Cortex of kidney (tissue), 1 donor: Measurements from ENCODE around the gene SHF.

ENCODE experiments used
- DNase-seq: peaks from one replicate; lab custom pipeline; 2025; lab: John Stamatoyannopoulos, UW

The SHF gene

DNA sequence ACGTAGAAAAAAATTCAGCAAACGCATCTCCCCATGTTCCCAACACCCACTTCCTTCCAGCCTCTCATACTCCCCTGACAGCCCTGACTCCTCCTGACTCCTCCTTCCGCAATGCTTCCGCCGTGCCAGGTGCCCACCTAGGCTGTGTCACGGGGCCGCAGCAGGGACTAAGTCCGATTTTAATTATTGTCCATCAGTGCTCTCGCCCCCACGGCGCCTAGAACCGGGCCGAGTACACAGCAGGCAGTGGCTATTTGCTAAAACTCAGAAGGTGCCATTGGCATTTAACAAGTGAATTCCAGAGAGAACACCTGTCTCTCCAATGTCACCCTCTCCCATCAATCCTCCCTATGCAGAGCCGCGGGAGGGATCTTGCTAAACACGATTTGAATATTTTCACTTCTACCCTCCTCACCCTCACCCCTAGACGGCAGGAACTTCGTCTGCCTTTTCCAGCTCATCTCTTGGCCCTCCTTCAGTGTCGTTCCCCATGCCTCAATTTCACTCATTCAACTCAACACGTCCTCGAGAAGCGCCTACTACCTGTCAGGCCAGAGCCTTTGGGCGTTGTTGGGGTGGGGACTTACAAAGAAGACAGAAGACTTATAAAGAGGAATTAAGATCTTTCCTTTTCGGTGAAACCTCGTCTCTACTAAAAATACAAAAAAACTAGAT lies 11.5 kb upstream of the SHF start:
- no peak for DNase-seq

DNA sequence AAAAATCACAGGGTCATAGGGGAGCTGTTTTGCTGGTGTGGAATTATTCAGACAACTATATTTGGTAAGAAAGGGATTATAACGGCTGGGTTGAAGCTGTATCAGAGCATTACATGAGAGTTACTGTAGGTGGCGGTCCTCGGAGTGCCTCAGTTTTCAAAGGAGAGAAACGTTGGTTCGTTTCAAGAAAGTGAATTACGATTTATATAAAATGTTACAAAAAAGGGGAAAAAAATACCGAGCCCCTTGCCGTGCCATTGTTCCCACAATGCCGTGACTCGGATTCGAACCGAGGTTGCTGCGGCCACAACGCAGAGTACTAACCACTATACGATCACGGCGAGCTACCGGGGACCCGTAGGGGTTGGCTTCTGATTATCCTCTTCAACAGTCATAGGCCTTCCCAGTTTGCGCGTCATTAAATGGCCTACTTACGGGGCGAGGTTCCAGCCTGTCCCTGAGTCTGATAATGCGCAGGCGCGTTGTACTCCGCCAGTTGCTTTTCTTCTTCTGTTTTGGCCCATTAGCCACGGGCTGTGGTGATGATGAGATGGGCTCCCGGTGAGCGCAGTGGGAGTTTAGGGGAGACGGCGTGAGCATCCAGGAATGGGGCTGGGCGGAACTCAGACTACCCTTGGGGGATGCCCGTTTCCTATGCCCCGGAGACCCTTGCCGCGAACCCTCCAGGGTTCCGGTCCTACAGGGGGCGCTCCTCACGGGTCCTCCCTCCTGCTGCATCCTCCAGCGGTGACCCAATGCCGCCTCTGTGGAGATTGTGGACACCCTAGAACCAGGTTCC lies 10.8 kb upstream of the SHF start:
- DNase-seq, result no peak

DNA sequence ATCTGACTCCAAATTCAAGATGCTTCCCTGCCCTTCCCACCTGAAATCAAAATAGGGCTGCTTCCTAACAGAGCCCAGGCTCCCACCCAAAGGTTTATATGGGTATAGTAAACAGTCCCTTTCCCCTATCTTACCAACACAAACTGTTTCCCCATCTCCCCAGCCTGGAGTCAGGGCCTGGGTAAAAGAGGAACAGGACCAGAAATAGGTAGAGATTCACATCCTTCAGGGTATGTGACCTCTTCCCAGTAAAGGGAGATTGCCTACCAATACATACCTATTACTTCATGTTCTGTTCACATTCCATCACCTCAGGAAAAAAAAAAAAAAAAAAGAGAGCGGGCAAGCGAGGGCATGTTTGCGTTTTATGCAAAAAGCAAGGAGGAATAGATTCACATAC lies 9.7 kb upstream of the SHF start:
- no peak for DNase-seq

DNA sequence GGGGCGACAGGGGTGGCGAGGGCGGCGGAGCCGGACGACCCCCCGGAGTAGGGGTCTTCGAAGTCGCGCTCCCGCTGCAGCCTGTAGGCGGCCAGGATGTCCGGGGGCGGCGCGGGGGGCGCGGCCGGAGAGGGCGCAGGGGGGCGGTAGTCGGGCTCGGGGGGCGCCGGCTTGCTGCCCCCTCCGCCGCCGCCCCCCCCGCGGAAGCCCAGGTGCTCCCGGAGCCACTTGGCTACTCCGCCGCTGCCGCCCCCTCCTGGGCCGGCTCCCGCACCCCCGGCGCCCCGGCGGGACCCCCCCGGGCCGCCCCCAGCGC lies 230 bp downstream of the SHF start:
- no peak for DNase-seq

DNA sequence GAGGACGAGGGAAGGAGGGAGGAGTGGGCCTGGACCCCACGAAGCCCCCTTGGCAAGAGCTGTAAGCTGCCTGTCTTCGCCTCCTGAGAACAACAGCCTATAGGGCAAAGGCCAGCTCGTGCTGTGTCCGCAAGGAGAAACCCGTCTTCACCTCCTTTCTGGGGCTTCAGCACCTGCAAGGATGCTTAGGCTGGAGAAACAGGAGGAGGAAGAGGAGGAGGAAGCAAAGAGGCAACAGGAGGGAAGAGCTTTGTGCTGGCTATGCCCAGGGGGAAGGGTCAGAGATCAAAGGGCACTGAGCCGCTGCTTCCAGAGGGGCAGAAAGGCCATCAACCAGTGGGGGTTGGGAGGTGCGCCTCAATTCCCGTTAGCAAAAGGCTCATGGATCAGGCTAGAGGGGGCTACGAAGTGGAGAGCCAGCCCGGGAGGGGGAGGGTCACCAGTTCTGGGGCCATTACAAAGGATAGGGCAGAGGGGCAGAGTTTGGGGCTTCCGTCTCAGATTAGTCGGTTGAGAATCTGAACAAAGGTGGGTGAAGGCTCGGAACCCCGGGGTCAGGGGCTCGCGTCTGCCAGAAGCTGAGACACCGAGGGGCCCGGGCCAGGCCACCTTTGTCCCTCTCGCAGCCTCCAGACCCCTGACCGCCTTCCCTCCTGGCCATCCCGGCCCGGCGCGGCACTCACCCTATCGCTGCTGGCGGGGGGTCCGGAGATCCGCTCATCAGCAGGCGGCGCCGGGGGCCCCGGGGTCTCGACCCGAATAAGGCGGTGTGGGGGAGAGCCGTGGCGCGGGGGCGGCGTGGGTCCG lies 792 bp downstream of the SHF start:
- no peak for DNase-seq

DNA sequence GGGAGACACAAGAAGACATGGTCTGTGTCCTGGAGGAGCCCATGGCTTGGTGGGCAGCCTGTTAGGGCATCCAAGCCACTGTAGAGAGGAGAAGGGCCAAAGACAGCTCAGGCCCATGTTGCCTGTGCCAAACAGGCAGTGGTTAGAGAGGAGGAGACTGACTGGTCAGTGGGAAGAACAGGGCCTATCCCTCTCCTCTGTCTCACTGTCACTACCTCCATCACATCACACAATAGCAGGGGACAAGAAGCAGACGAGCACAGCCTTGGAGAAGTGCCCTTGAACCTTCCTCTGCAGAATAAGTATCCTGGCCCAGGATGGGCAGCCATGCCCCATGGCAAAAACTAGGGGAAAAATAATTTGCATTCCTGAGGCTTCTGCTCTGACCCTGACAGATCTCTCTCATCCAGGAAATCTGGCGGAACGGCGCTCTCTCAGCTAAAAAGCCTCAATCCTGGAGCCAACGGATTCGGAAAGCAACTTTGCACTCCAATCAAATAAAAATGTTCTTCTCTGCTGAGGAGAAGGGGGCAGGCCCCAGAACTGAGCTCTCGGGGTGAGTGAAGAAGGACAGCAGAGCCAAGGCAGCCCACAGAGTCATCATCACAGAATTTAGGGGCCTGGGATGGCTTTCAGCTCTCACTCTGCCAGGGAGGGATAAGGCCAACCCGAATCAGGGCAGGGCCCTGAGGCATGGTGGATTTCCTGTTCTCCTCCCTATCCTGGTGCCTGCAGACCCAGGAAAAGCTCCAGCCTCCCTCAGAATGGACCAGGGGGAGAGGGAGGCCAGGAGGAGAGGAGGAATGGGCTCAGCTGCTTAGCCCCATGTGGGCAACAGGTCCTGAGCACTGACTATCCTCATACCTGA lies 1.6 kb downstream of the SHF start:
- DNase-seq, result no peak

DNA sequence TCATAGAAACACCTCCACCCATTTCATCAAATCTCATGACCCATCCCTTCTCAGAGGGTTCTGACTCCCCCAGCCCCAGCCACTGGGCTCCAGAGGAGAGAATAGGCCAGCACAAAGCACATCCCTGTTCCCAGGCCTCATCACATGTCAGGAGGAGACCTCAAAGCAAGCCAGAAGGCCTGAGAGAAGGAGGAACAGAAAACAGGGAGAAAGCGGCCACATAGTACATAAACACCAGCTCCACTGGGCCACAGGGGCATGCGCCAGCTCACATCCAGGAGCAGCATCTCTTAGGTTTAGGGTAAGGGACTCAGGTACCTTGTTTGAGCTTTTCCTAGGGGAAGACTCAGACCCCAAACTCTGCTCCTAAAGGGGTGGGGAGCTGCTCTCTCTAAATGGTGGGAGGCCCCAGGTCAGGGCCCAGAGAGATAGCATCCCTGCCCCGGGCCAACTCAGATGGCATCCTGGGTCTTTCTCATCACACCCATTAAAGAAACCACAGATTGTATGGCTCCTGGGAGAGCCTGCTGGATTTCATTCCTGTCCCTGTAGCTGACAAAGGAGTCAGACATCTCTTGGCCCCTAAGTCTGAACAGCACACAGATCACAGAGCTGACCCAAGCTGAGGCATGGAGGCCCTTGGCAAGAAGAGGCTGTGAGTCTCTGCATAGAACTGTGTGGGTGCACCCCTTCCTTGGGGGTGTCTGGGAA lies 2.5 kb downstream of the SHF start:
- no peak for DNase-seq

DNA sequence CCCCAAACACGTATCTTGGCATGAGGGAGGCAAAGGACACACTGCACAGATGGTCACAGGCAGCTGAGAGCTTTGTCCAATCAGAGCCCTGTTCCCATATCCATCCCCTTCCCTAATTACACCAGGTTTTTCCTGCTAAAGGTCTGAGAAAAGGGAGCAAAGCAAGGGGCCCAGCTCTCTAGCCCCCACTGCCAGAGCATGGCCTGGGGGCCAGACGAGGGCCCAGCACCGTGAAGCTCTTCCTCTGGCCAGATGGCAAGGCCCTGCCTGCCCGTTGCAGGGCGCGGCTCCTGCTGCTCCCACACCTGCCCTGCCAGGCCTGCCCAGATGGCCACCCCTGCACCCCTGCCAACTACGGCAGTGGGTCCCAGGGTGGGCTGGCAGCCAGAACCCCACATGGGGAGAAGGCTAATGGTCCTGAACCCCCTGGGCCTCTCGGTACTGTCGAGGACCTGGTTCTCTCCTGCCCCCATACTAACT lies 3.2 kb downstream of the SHF start:
- DNase-seq, result no peak

DNA sequence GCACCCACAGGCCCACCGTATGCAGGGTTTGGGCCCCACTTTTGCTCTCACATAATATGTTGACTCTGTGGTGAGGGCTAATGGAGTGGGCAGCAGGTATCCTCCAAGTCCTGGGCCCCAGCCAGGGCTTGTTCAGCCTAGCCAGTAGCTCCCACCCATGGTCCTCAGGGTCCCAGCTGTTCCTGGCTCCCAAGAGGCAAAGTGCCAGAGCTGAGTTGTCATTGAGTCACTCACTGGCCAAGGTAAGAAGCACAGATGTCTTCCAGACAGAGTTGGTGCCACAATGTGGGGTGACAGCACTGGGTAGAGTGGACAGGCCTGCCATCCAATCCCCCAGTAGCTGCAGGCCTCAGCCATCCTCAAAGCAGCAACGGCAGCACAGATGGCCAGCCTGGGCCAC lies 4.3 kb downstream of the SHF start:
- DNase-seq, result no peak

DNA sequence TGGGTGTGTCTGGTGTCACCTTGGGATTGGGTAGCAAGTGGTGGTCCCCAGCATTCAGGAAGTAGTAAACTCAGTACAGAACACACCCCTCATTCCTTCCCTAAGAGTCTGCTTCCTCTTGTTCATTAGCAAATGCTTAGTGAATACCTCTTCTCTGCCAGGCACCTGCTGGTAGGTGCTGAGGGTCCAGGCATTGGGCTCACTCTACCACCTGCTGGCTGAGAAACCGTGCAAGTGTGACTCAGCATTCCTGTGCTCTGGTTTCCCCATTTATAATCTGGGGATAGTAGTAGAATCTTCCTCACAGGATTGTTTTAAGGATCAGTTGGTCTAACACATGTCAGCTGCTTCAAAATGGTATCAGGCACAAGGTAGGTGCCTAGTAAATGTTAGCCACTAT lies 4.8 kb downstream of the SHF start:
- DNase-seq, result no peak

DNA sequence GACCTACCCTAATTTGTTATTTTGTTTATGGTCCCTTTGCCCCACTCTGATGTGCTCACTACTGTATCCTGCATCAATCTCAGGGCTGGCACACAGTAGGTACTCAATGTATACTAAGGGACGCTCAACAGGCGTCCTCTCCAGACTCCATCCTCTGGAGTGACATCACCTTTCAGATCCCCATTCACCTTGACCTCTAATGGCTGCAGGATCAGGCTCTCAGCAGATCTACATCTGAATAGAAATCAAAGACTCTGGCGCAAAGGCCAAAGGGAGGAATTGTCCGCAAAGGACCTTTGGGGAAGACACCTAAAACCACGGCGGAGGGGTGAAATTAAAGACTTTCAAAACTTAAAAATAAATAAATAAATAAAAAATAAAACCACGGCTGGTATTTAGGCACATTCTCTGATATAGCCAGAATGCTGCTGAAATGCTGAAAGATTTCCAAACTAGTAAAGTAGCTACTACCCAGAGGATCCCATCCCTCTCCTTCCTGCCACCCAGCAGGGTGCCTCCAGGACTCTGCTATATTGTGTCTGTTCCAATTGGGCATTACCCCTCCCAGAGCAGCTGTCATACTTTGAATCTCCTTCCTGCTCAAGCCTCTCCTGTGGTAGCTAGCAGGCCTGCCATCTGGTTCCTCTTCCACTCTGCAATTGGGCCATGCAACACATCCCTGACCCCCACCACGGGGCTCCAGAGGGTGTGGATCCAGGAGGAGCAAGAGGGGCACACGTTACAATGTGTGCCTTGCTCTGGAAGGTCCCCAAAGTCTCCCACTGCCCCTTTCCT lies 6.1 kb downstream of the SHF start:
- no peak for DNase-seq

DNA sequence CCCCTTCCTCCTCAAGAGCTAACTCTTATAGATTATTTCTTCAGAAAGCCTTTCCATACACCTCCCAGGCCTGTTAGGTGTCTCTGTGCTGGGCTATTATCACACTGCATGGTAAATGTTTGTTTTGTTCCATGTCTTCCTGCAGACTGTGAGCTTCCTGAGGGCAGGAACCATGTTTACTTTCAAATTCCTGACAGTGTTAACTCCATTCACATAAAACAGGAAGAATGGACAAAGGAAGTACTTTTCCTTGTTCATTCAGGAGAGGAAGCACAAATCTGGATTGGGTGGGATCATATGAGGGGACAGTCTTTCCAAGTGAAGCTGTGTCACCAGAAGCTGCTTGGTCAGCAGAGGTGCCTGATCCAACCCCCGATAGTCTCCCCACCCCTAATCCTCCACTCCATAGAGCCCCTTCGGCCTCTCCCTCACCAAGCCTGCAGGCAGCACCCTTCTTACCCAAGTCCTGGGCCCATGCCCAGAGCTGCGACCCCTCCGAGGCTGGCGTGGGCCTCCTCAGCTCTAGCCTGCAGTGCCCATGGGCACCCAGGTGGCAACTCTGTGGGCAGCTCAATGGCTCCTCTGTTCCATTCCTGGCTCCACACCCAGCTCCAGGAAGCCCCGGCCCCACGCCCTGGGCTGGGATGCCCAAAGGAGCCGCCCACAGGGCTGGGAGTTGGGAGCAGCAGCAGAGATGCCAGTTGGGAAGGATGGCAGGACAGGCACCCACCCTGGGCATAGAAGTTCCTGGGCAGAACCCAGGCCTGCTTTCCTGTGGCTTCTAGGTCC lies 6.9 kb downstream of the SHF start:
- DNase-seq, result no peak

DNA sequence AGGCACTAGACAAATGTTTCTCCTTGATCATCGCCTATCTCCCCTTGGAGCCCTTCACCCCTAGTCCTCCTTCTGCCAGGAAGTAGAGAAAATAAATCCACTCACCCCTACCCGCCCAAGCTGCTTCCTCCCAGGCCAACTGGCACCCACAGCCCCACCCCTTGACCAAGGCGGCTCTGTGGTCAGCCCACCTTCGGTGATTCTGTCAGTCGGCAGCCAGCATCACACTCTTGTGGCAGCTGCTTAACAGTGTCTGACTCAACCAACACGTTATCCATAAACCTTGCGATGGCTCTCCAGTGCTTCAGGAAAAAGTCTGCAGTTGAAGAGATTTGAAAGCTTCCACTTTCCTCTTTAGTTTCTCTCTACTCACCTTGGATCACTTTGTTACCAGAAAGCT lies 7.6 kb downstream of the SHF start:
- no peak for DNase-seq

DNA sequence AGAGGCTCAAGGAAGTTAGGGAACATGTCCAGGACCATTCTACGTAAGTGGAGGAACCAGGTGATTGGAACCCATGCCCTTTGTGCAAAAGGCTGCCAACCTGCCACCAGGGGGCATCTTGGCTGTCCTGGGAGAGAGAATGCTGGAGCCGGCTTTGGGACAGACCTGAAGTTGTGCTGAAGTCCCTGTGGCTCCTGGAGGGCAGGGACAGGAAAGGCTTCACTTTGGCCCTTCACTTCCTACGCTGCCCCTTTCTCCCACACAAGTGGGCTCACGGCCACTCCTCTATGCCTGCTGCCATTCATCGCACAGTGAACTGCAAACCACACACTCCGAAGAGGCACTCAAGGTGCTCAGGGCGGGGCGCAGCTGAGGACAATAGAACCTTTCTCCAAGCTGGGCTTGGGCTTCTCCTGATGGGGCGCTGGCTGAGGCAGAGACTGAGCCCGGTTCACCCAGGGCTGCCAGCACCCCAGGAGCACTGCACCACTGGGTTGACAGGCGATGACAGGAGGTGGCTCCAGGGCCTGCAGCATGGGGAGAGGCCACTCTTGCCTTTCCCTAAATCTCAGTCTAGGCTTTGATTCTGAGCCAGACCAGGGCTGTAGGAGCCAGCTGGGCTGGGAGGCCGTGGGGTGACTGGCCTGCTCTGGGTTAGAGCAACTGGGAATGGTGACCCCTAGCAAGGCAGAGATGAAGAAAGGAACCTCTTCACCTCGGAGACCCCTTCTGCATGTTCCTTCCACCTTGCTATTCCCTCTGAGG lies 8.4 kb downstream of the SHF start:
- DNase-seq, result no peak

DNA sequence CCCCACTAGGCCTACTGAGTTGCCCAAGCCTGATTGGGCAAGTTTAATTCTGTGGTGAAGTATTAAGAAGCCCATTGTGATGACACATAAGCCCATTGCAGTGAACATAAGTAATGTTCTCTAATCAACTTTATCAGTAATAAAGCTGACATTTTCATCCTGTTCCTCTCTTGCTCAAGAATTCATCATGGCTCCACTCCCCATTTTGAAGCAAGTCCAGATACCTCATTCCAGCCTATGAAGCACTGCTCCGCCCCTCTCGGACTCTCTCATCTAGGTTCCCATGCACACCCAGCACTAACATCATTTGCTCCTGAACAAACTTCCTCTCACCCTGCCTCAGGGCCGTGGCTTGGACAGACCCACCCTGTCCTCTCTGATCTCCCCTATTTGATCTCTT lies 10.5 kb downstream of the SHF start:
- DNase-seq, result no peak

DNA sequence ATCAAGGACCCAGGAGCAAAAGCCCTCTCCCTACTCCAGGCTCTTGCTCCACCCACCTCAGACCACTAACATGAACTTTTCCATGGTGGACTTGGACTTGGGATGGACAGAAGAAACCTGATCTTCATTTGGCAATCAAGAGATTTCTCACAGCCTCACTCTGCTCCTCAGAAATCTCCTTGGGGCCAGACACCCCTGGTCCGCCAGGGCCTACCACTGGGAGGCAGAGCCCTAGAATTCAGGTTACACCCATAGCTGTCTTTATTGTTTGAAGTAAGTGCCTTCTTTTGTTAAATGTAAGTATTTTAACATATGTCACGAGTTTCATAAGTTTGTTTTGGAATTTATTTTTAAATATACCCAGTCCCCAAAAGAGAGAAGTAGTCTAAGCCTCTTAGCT lies 13.2 kb downstream of the SHF start:
- no peak for DNase-seq

DNA sequence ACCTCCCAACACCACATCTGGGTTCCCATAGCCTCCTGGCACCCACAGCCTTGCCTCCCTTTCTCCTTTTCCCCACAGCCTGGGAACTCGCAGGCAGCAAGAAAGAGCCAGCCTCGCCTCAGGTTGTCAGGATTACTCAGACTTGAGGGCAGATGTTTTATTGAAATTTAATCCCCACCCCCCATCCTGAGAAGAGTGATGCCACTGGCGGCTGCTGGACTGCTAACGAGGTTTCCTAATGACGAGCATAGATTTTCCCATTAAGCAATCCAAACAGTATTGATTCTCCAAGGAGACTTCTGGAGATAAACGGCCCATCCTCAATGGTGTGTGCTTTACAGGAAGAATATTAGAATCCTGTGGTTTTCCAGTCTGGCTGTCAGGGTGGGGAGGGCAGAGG lies 13.7 kb downstream of the SHF start:
- no peak for DNase-seq

DNA sequence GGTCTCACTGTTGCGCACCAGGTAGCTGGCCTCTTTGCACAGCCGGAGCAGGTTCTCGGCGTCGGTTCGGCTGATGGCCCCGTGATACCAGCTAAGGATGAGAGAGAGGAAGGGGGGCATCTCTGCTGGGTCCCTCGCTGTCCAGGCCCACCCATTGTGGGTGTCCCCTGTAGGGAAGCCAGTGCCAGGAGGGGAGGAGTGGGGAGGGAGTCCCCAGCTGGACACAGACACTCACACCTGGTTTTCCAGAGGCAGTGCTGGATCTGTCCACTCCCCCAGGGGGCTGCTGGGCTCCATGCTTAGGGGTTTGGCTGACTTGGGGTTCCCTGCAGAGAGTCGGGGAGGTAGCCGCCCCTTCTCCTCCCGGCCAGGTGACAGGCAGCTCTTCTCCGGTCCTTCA lies 15.9 kb downstream of the SHF start:
- no peak for DNase-seq
